GM08714 (cell line): ENCODE results near the gene BAZ1B.

Experiments
- H3K4me3 ChIP-seq: fragments of 200-500 bp; sonication (Bioruptor generic); 2 replicates; pipeline ENCODE4 v1.5.1; 2014; ENCODE audit warnings: mild to moderate bottlenecking, low read length, inconsistent platforms
- ZNF274 ChIP-seq: IDR thresholded peaks from 2 replicates; pipeline ENCODE4 v1.6.1; 2012; ENCODE audit warnings: mild to moderate bottlenecking, low read depth, low read length

BAZ1B gene

GRCh38 chr7:73454424-73454823 is 67.7 kb downstream of the BAZ1B start:
- H3K4me3 ChIP-seq, result no peak overlapping the region
- TF ChIP-seq ZNF274, result no peak

- no peak for TF ChIP-seq ZNF274
- no peak overlapping the region for H3K4me3 ChIP-seq
Measured at GRCh38 chr7:73452999-73453635, 69.0 kb downstream of the BAZ1B start.

- no peak for TF ChIP-seq ZNF274
- no peak overlapping the region for H3K4me3 ChIP-seq
Measured at GRCh38 chr7:73451780-73452398, 70.2 kb downstream of the BAZ1B start.

GRCh38 chr7:73449422-73449821 is 72.7 kb downstream of the BAZ1B start:
- no peak for TF ChIP-seq ZNF274
- H3K4me3 ChIP-seq, result no peak overlapping the region

- no peak for TF ChIP-seq ZNF274
Measured at GRCh38 chr7:73448609-73449008, 73.5 kb downstream of the BAZ1B start.

GRCh38 chr7:73447121-73447733 is 74.9 kb downstream of the BAZ1B start:
- no peak for TF ChIP-seq ZNF274
- no peak overlapping the region for H3K4me3 ChIP-seq

More at GRCh38 chr7:73448609-73449008, 73.5 kb downstream of the BAZ1B start:
- no peak overlapping the region for H3K4me3 ChIP-seq

- no peak for TF ChIP-seq ZNF274
- no peak overlapping the region for H3K4me3 ChIP-seq
Measured at GRCh38 chr7:73446682-73447081, 75.4 kb downstream of the BAZ1B start.

GRCh38 chr7:73443548-73444255 is 78.4 kb downstream of the BAZ1B start:
- H3K4me3 ChIP-seq, result no peak overlapping the region
- no peak for TF ChIP-seq ZNF274

GRCh38 chr7:73442903-73443500 is 79.1 kb downstream of the BAZ1B start:
- H3K4me3 ChIP-seq, result no peak overlapping the region
- no peak for TF ChIP-seq ZNF274

GRCh38 chr7:73442222-73442902 is 79.7 kb downstream of the BAZ1B start:
- H3K4me3 ChIP-seq, result no peak overlapping the region
- no peak for TF ChIP-seq ZNF274

- H3K4me3 ChIP-seq, result no peak overlapping the region
- no peak for TF ChIP-seq ZNF274
Measured at GRCh38 chr7:73439410-73439704, 82.7 kb downstream of the BAZ1B start.

GRCh38 chr7:73438547-73439409 is 83.3 kb downstream of the BAZ1B start:
- no peak overlapping the region for H3K4me3 ChIP-seq
- no peak for TF ChIP-seq ZNF274

GRCh38 chr7:73437621-73438416 is 84.3 kb downstream of the BAZ1B start:
- no peak for TF ChIP-seq ZNF274
- no peak overlapping the region for H3K4me3 ChIP-seq
